ENCODE data around the gene DXO.
"Not testable (repeated sequence)": the region's sequence is repeated elsewhere in the genome, so short reads cannot be mapped to it uniquely, and the experiment has no call there.

The DXO gene

GRCh38 chr6:31971993-31972708 is at the start of gene DXO:
Gene DXO, minus strand, starts transcription at chr6:31972138. Its CDS starts 463 bp downstream, at chr6:31971675.
- peak; percentile 85 for DNase-seq

- DNase-seq = not testable (repeated sequence)
Measured at GRCh38 chr6:32014547-32014946, 42.6 kb upstream of the DXO start, which contains the start of gene C4B. Gene C4B, plus strand, starts transcription at chr6:32014795. Its CDS starts 51 bp downstream, at chr6:32014846.

- not testable (repeated sequence) for DNase-seq
Measured at GRCh38 chr6:32013738-32014137, 41.8 kb upstream of the DXO start.

- DNase-seq = not testable (repeated sequence)
Measured at GRCh38 chr6:32012941-32013617, 41.1 kb upstream of the DXO start.

GRCh38 chr6:32010856-32011530 is 39.1 kb upstream of the DXO start:
- not testable (repeated sequence) for DNase-seq

- DNase-seq = not testable (repeated sequence)
Measured at GRCh38 chr6:32009537-32009936, 37.6 kb upstream of the DXO start.

- DNase-seq = not testable (repeated sequence)
Measured at GRCh38 chr6:32008616-32009015, 36.7 kb upstream of the DXO start.

GRCh38 chr6:32008037-32008436 is 36.1 kb upstream of the DXO start:
- DNase-seq = not testable (repeated sequence)

GRCh38 chr6:32007086-32007485 is 35.1 kb upstream of the DXO start:
- not testable (repeated sequence) for DNase-seq

- DNase-seq = not testable (repeated sequence)
Measured at GRCh38 chr6:32005991-32006529, 34.1 kb upstream of the DXO start.

GRCh38 chr6:32005538-32005880 is 33.6 kb upstream of the DXO start:
- DNase-seq = not testable (repeated sequence)

- DNase-seq = not testable (repeated sequence)
Measured at GRCh38 chr6:32004864-32005537, 33.1 kb upstream of the DXO start.

- not testable (repeated sequence) for DNase-seq
Measured at GRCh38 chr6:32004393-32004792, 32.5 kb upstream of the DXO start.

GRCh38 chr6:32003301-32003700 is 31.4 kb upstream of the DXO start:
- DNase-seq = not testable (repeated sequence)

GRCh38 chr6:32002546-32003268 is 30.8 kb upstream of the DXO start:
- not testable (repeated sequence) for DNase-seq

GRCh38 chr6:31996385-31996784 is 24.4 kb upstream of the DXO start:
- not testable (repeated sequence) for DNase-seq

- not testable (repeated sequence) for DNase-seq
Measured at GRCh38 chr6:31994421-31994820, 22.5 kb upstream of the DXO start.

GRCh38 chr6:31989363-31989762 is 17.4 kb upstream of the DXO start:
- not testable (repeated sequence) for DNase-seq

- DNase-seq = not testable (repeated sequence)
Measured at GRCh38 chr6:31981744-31982143, 9.8 kb upstream of the DXO start, which contains the start of gene C4A. Gene C4A, plus strand, starts transcription at chr6:31982057. Its CDS starts 51 bp downstream, at chr6:31982108.

- DNase-seq = not testable (repeated sequence)
Measured at GRCh38 chr6:31980998-31981397, 9.1 kb upstream of the DXO start.

GRCh38 chr6:31980195-31980876 is 8.4 kb upstream of the DXO start:
- DNase-seq = not testable (repeated sequence)
